Stimulated activated naive B cell treated with anti-CD40 and anti-IgM and Interleukin-4, amounts not matched to agents 10 μg/mL and 1 μg/mL and 100 μg/mL, for 72 hours (primary cell): Measurements from ENCODE around the gene CMTM7.
"Not testable (repeated sequence)": the region's sequence is repeated elsewhere in the genome, so short reads cannot be mapped to it uniquely, and the experiment has no call there.

Experiments
- ATAC-seq, 2 donors: fragments of 150-1000 bp; cut with Tn5 transposase; replicated peaks; 2 replicates each; pipeline ENCODE4 v1.10.0; 2021; ENCODE audit warnings: moderate library complexity in 1 of 2
- DNase-seq: peaks from one replicate; pipeline ENCODE4 v3.0.0; 2021
- H3K27ac Mint-ChIP-seq: one replicate; pipeline ENCODE4 v1.8.0; 2022; ENCODE audit warnings: mild to moderate bottlenecking, mixed read lengths
- H3K27me3 Mint-ChIP-seq, 2 donors: one replicate each; pipeline ENCODE4 v1.8.0; 2022; ENCODE audit warnings: mixed read lengths in 2 of 2
- H3K36me3 Mint-ChIP-seq, 2 donors: one replicate each; pipeline ENCODE4 v1.8.0; 2022; ENCODE audit warnings: mixed read lengths in 2 of 2, mild to moderate bottlenecking in 1 of 2
- H3K4me1 Mint-ChIP-seq, 2 donors: one replicate each; pipeline ENCODE4 v1.8.0; 2022; ENCODE audit warnings: mixed read lengths in 2 of 2, mild to moderate bottlenecking in 1 of 2
- H3K4me3 Mint-ChIP-seq, 2 donors: one replicate each; pipeline ENCODE4 v1.8.0; 2022; ENCODE audit warnings: mild to moderate bottlenecking in 2 of 2, mixed read lengths in 2 of 2, moderate library complexity in 1 of 2
- H3K9me3 Mint-ChIP-seq, 2 donors: one replicate each; pipeline ENCODE4 v1.8.0; 2022; ENCODE audit warnings: mixed read lengths in 2 of 2, mild to moderate bottlenecking in 1 of 2

The CMTM7 gene

DNA sequence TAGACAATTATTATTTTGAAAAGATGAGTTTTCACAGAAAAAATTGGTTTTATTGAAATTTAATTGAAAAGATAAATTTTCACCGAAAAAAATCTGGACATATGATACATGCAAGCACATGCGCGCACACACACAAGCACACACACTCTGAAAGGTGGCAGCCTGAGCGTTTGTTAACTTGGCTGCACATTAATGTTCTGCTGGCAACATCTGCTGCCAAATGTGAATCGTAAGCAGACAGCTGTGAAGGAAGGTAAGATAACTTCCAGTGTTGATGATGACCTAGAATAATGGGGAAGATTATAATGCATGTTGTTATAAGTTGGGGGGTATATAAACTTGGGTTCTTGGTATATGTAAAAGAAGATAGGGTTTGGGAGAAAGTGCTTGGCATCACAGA lies 18.4 kb upstream of the CMTM7 start:
- ATAC-seq, result no peak
- DNase-seq, result no peak
- Mint-ChIP-seq H3K27ac (no peak overlapping the region), H3K27me3 (no peaks in the 10 kb centered on the region), H3K4me1 (peaks cover 11 to 19% of the 10 kb centered on the region in 2 donors), H3K9me3 (no peaks in the 10 kb centered on the region), H3K36me3 (no peaks in the 10 kb centered on the region), H3K4me3 (no peak overlapping the region)

- Mint-ChIP-seq H3K36me3 (no peaks in the 10 kb centered on the region), H3K9me3 (no peaks in the 10 kb centered on the region), H3K4me3 (no peak overlapping the region), H3K4me1 (peaks cover 11 to 19% of the 10 kb centered on the region in 2 donors), H3K27me3 (no peaks in the 10 kb centered on the region), H3K27ac (peak overlapping the region; percentile 14)
- ATAC-seq (no peak), DNase-seq (no peak)
Observed at GRCh38 chr3:32373844-32374243, 17.8 kb upstream of the CMTM7 start.

DNA sequence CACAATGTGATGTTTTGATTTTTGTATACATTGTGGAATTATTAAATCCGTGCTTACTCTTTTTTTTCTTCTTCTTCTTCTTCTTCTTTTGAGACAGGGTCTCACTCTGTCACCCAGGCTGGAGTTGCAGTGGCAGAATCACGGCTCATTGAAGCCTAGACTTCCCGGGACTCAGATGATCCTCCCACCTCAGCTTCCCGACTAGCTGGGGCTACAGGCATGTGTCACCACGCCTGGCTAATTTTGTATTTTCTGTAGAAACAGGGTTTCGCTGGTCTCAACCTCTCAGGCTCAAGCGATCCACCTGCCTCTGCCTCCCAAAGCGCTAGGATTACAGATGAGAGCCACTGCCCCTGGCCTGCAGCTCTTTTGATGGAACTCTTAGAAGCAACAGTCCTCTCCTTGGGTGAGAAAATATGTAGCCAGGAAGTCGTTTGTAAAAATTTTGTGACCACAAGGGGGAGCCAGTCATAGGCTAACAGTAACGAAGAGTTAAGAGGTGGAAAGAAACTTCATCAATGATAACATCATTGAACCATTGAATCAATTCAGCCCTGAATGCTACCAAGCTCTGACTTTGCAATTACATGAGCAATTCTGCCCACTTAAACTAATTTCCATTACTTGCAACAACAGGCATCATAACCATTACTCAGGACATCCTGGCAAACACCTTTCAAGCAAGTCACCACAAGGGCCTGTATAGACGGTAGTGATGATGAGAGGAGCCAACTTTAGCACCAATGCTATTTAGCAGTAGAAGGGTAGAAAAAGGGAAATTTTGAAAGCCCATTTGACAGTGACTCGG lies 16.7 kb upstream of the CMTM7 start:
- Mint-ChIP-seq H3K4me3 (peak overlapping the region in 1 of 2 donors; percentile 30), H3K36me3 (no peaks in the 10 kb centered on the region), H3K27me3 (no peaks in the 10 kb centered on the region), H3K9me3 (no peaks in the 10 kb centered on the region), H3K4me1 (peaks cover 12 to 19% of the 10 kb centered on the region in 2 donors), H3K27ac (peak overlapping the region; percentile 76)
- DNase-seq, result peak; percentile 63
- peak; percentile 55 to 75 for ATAC-seq

- H3K36me3 Mint-ChIP-seq, result no peaks in the 10 kb centered on the region
Observed at GRCh38 chr3:32375596-32375930, 16.1 kb upstream of the CMTM7 start.

DNA sequence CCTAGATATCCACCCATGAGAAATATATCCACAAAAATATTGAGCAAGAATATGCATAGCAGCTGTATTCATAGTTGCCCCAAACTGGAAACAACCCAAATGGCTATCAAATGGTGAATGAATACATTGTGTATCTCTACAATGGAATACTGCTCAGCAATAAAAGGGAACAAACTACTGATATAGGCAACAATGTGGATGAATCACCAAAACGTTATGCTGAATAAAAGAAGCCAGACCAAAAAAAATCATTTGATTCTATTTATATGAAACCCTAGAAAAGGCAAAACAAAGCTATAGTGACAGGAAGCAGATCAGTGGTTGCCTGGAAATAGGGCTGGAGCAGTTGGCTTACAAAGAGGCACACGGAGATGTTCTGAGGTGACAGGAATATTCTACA lies 15.5 kb upstream of the CMTM7 start:
- no peaks in the 10 kb centered on the region for H3K9me3 Mint-ChIP-seq
- H3K4me3 Mint-ChIP-seq, result no peak overlapping the region
- H3K36me3 Mint-ChIP-seq, result no peaks in the 10 kb centered on the region
- H3K27me3 Mint-ChIP-seq, result no peaks in the 10 kb centered on the region
- H3K4me1 Mint-ChIP-seq, result peaks cover 12 to 19% of the 10 kb centered on the region in 2 donors
- ATAC-seq, result no peak
- H3K27ac Mint-ChIP-seq, result no peak overlapping the region
- no peak for DNase-seq

More at GRCh38 chr3:32375596-32375930, 16.1 kb upstream of the CMTM7 start:
- Mint-ChIP-seq H3K4me3 (no peak overlapping the region), H3K4me1 (peaks cover 12 to 19% of the 10 kb centered on the region in 2 donors), H3K9me3 (no peaks in the 10 kb centered on the region), H3K27ac (no peak overlapping the region), H3K27me3 (no peaks in the 10 kb centered on the region)
- DNase-seq (no peak), ATAC-seq (no peak)

DNA sequence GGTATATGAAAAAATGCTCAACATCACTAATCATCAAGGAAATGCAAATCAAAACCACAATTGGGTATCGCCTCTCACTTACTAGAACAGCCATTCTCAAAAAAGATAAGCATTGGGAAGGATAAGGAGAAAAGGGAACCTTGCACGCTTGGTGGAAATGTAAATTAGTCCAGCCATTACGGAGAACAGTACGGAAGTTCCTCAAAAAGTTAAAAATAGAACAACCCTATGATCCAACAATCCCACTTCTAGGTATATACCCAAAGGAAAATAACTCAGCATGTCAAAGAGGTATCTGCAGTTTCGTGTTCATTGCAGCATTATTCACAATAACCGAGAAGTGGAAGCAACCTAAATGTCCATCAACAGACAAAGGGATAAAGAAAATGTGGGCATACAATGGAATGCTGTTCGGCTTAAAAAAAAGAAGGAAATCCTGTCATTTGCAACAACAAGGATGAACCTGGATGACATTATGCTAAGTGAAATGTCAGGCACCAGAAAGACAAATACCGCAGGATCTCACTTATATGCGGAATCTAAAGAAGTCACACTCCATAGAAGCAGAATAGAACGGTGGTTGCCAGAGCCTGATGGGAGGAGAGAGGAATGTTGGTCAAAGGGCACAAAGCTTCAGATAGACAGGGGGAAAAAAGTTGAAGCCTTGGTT lies 11.7 kb upstream of the CMTM7 start:
- no peak overlapping the region for H3K4me3 Mint-ChIP-seq
- H3K27me3 Mint-ChIP-seq, result no peaks in the 10 kb centered on the region
- no peaks in the 10 kb centered on the region for H3K36me3 Mint-ChIP-seq
- H3K4me1 Mint-ChIP-seq, result peaks cover 11 to 12% of the 10 kb centered on the region in 2 donors
- H3K27ac Mint-ChIP-seq, result no peak overlapping the region
- DNase-seq (no peak), ATAC-seq (no peak)
- no peaks in the 10 kb centered on the region for H3K9me3 Mint-ChIP-seq

DNA sequence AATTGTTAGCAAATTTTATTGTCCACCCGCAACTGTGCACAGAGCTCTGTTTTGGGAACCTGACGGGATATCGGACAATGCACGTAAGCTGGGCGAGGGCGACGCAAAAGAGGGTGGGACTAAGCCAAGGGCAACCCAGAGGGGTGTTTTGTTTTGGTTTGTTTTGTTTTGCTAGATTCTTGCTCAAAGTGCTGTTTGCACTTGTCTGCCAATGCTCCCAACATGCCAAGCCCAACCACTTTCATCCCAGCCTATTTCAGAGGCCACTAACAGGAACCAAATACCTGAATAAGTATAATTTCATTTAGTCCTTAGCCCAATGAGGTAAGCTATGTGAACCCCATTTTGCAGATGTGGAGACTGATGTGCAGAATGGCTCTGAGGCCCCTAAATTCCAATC lies 9.7 kb upstream of the CMTM7 start:
- Mint-ChIP-seq H3K9me3 (no peaks in the 10 kb centered on the region), H3K36me3 (no peaks in the 10 kb centered on the region), H3K27ac (no peak overlapping the region), H3K4me1 (peaks cover 15 to 16% of the 10 kb centered on the region in 2 donors), H3K4me3 (no peak overlapping the region), H3K27me3 (no peaks in the 10 kb centered on the region)
- ATAC-seq (no peak), DNase-seq (no peak)

DNA sequence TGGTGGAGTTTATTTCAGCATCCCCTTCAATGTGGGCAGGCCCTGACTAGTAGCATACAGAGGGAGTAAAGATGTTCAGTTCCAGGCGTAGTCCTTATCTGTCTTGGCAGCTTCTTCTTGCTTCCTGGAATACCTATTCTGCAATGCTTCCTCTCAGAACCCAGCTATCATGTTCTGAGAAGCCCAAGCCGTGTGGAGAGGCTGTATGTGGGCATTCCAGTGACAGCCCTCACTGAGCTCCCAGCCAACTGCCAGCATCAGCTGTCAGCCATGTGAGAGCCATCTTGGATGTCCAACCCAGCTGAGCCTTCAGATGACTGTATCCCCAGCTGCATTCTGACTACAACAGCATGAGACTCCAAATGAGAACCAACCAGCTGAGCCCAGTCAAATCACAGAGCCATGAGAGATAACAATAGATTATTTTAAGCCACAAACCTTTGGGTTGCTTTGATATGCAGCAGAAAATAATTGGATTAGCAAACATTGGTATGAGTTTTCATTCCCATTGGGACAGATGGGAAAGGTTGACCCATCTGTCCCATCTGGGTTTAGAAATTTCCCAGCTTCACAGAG lies 8.4 kb upstream of the CMTM7 start:
- no peaks in the 10 kb centered on the region for H3K9me3 Mint-ChIP-seq
- DNase-seq, result no peak
- no peak overlapping the region for H3K4me3 Mint-ChIP-seq
- no peak overlapping the region for H3K27ac Mint-ChIP-seq
- peaks cover 16% of the 10 kb centered on the region in 2 donors for H3K4me1 Mint-ChIP-seq
- no peak for ATAC-seq
- H3K36me3 Mint-ChIP-seq, result no peaks in the 10 kb centered on the region
- H3K27me3 Mint-ChIP-seq, result no peaks in the 10 kb centered on the region

- H3K36me3 Mint-ChIP-seq, result no peaks in the 10 kb centered on the region
- DNase-seq (peak; percentile 32), ATAC-seq (peak; percentile 54 to 87)
- H3K27ac Mint-ChIP-seq, result peak overlapping the region; percentile 92
- H3K4me3 Mint-ChIP-seq, result no peak overlapping the region
- H3K4me1 Mint-ChIP-seq, result peaks cover 15 to 16% of the 10 kb centered on the region in 2 donors
- H3K27me3 Mint-ChIP-seq, result no peaks in the 10 kb centered on the region
- H3K9me3 Mint-ChIP-seq, result no peaks in the 10 kb centered on the region
Observed at GRCh38 chr3:32384938-32385337, 6.7 kb upstream of the CMTM7 start.

DNA sequence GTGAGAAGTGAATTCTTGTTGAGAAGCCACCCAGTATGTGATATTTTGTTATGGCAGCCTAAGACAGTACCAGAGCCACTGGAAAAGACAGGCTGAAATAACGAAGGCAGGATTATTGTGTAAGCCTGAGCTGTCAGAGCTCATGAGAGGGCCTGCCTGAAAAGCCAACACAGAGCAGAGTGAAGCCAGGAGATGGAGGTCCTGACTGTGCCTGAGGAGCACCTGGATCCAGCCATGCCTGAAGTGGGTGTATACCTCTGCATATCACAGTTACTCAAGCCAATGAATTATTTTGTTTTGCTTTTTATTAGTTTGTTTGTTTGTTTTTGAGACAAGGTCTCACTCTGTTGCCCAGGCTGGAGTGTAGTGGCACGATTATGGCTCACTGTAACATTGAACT lies 4.1 kb upstream of the CMTM7 start:
- no peak overlapping the region for H3K4me3 Mint-ChIP-seq

DNA sequence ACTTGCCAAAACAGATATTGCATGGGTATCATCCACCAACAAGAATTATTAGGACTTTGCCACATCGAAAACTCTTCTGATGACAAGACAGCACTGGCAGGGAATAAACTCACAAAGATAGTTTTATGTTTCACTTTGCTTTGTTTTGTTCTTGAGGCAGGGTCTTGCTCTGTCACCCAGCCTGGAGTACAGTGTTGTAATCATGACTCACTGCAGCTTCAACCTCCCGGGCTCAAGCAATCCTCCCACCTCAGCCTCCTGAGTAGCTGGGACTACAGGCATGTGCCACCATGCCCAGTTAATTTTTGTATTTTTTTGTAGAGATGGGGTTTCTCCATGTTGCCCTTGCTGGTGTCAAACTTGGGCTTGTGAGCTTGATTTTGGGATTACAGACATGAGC lies 2.1 kb upstream of the CMTM7 start:
- not testable (repeated sequence) for DNase-seq, ATAC-seq, H3K27me3 Mint-ChIP-seq, H3K27ac Mint-ChIP-seq, H3K4me3 Mint-ChIP-seq, H3K9me3 Mint-ChIP-seq
- Mint-ChIP-seq H3K4me1 (peaks cover 32 to 45% of the 10 kb centered on the region in 2 donors), H3K36me3 (peaks cover 12 to 17% of the 10 kb centered on the region in 2 donors)

More for the DNA sequence above, 4.1 kb upstream of the CMTM7 start:
- Mint-ChIP-seq H3K4me1 (peaks cover 20 to 28% of the 10 kb centered on the region in 2 donors), H3K27ac (no peak overlapping the region), H3K9me3 (no peaks in the 10 kb centered on the region), H3K36me3 (peaks cover under 1 to 4% of the 10 kb centered on the region in 2 donors), H3K27me3 (no peaks in the 10 kb centered on the region)
- DNase-seq, result no peak
- no peak for ATAC-seq

- DNase-seq (no peak), ATAC-seq (peak; percentile 21 to 28)
- Mint-ChIP-seq H3K4me3 (peak overlapping the region; percentile 99 to 100), H3K36me3 (peaks cover 24 to 29% of the 10 kb centered on the region in 2 donors), H3K27ac (peak overlapping the region; percentile 99), H3K27me3 (no peaks in the 10 kb centered on the region), H3K4me1 (peaks cover 32 to 62% of the 10 kb centered on the region in 2 donors), H3K9me3 (no peaks in the 10 kb centered on the region)
Observed at GRCh38 chr3:32392536-32393302, 1.1 kb downstream of the CMTM7 start.

GRCh38 chr3:32395496-32395895 lies 3.8 kb downstream of the CMTM7 start:
- Mint-ChIP-seq H3K36me3 (peaks cover 26 to 32% of the 10 kb centered on the region in 2 donors), H3K9me3 (no peaks in the 10 kb centered on the region), H3K27me3 (no peaks in the 10 kb centered on the region), H3K4me1 (peaks cover 46 to 86% of the 10 kb centered on the region in 2 donors), H3K4me3 (no peak overlapping the region), H3K27ac (peak overlapping the region; percentile 63)
- ATAC-seq (no peak), DNase-seq (no peak)

DNA sequence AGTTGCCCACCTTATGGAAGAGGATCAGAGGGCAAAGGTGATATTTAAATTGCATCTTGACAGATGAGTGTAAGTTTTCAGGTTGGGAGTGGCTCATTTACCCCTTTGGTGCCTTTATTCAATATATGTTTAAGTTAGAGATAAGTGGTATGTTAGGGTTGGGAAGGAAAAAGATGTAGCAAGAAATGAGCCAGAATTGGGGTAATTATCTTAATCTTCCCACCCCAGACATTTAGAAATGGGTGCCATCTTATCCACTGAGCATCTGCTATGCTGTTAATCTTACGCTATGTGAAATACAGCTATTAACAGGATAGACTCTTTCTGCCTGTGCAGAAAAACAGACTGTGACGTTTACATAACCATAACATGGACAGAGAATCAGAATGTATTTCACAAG lies 6.3 kb downstream of the CMTM7 start:
- DNase-seq, result no peak
- Mint-ChIP-seq H3K4me3 (no peak overlapping the region), H3K27ac (no peak overlapping the region), H3K9me3 (no peaks in the 10 kb centered on the region), H3K36me3 (peaks cover 23 to 27% of the 10 kb centered on the region in 2 donors), H3K27me3 (no peaks in the 10 kb centered on the region), H3K4me1 (peaks cover 53 to 94% of the 10 kb centered on the region in 2 donors)
- no peak for ATAC-seq
